OCI-M2 (cell line): ENCODE measurements around the gene IDI2.
"Not testable (repeated sequence)": the region's sequence is repeated elsewhere in the genome, so short reads cannot be mapped to it uniquely, and the experiment has no call there.

Experiments
- DNase-seq: peaks from one replicate; lab custom pipeline; 2025; ENCODE audit not compliant: unreplicated experiment; lab: John Stamatoyannopoulos, UW

Gene IDI2

DNA sequence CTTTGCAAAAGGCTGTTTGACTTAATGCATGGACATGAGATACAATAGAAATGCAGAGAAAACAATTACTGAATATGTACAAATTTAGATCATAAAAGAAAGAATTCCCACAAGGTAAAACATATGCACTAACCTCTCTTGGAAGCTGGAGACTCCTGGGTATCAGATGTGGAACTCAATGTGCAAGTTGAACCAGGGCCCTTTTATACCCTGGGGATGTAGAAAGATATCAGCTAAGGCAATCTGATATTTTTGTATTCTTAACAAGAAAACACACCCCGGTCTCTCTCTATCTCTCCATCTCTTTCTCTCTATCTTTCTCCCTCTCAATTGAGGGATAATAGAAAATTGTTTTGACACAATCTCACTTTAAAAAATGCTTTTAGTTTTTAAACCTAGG, at the start of gene IDI2:
IDI2 (minus strand) TSS at position 177 of the 400 bp plus-strand sequence. CDS start 1,136 bp downstream, outside the sequence.
- DNase-seq: no peak

GRCh38 chr10:1074748-1075308, 49.2 kb upstream of the IDI2 start:
- DNase-seq: no peak

- DNase-seq: no peak
These were observed 48.5 kb upstream of the IDI2 start for GRCh38 chr10:1074052-1074747.

DNA sequence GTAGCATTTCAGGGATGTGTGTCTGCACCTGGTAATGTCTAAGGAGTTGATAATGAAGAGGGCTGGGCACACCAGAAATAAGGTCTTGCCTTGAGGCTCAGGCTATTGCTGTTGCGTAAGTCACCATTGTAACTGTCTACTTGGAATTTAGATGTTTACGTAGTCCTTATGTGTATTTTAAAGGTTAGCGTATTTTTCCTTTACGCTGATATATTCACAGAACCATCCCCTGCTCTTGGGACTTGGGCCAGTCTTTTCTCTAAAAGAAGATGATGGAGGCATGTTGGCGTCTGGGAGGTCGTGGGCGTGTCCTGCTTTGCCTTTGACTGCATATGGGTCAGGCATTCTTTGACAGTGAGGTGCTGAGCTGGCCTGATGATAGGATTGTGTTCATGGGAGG, 45.3 kb upstream of the IDI2 start:
- DNase-seq: no peak

- no peak for DNase-seq
These were observed 43.0 kb upstream of the IDI2 start for GRCh38 chr10:1068380-1069361.

DNA sequence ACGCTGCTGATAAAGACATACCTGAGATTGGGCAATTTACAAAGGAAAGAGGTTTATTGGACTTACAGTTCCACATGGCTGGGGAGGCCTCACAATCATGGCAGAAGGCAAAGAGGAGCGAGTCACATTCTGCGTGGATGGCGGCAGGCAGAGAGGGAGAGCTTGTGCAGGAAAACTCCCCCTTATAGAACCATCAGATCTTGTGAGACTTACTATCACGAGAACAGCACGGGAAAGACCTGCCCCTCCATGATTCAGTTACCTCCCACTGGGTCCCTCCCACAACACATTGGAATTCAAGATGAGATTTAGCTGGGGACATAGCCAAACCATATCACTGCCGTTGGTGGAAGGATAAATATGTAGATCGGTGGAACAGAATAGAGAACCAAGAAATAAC, 41.1 kb upstream of the IDI2 start:
- DNase-seq: not testable (repeated sequence)

DNA sequence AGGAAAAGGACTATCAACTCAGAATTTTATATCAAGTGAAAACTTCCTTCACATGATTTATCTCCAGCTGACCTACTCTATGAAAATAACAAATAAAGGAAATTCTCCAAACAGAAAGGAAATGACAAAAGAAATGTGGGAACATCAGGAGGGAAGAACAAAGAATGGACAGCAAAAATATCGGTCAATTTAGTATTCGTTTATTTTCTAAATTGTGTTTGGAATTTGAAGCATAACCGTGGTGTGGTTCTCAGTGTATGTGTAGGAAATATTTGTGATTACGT, 39.2 kb upstream of the IDI2 start:
- DNase-seq: no peak

- no peak for DNase-seq
These were observed 37.7 kb upstream of the IDI2 start for GRCh38 chr10:1063232-1063865.

DNA sequence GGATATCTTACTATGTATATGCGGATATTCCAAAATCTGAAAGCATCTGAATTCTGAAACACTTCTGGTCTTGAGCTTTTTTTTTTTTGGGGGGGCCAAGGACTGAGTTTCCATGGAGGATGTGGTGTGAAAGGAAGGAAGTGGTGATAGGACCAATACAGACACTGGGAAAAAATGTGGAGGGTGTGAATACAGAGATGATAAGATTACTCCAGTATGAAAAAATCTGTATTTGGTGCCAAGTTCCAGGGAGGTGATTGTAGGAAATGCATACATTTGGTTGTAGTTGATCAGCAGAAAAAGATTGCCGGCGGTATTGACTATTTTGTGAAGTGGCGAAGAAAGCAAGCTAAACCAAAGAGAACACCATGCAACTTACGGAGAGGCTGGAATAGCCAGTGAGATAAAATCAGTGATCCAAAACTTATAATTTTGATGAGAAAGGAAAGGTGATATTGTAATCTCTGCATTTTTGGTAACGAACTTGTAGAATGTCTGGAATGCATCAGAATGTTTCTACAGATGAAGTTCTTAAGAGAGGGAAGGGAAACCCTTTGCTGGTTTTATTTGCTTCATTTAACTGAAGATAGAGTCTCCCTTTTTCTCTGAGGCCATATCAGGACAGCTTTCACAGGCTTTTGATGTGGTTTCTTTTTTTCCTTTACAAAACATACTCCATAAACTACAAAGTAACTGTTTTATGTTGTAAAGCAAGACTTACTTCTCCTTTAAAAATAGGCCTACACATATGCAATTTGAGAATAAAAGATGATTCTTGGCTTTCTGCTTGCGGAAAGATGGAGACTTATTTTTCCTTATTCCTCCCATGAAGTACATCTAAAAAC, 36.5 kb upstream of the IDI2 start:
- DNase-seq: no peak

- DNase-seq: no peak
These were observed 34.2 kb upstream of the IDI2 start for GRCh38 chr10:1059902-1060301.

DNA sequence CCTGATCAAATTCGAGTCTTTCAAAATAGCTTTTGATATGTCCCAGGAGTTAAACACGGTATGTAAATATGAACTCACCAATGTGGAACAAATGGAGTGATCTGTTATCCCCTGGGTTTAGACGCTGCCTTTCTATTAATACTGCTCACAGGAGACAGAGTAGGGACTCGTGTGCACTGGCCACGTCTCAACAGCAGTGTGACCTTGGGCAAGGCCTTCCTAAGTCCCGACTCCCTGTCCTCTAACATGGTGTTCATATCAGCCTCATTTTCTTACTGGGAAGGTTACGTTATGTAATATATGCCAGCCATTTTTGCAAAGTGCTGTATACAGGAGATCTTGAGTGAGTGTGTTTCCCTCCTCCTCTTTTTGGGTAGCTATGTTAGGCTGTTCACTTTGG, 32.4 kb upstream of the IDI2 start:
- DNase-seq: no peak

DNA sequence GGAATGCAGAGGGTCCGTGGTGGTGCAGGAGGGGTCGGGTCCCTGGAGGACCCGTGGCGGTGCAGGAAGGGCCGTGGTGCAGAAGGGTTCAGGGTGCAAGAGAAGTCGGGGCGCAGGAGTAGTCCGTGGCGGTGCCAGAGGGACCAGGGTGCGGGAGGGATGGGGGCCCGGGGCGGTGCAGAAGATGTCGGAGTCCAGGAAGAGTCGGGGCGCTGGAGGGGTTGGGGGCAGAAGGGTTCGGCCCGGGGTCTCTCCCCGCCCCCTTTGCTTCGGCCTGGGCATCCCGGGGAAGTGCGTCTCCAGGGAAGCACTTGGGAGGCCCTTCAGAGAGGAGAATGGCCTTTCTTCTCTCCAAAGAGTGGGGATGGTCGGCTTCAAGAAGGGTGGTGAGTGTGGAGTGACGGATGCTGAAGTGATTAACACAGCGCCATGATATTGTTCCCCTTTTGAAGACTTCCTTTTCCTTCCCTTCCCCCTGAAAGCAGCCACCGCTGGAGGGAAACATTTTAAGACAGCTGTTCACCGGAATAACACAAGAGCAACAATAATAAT, 31.5 kb upstream of the IDI2 start:
- no peak for DNase-seq

DNA sequence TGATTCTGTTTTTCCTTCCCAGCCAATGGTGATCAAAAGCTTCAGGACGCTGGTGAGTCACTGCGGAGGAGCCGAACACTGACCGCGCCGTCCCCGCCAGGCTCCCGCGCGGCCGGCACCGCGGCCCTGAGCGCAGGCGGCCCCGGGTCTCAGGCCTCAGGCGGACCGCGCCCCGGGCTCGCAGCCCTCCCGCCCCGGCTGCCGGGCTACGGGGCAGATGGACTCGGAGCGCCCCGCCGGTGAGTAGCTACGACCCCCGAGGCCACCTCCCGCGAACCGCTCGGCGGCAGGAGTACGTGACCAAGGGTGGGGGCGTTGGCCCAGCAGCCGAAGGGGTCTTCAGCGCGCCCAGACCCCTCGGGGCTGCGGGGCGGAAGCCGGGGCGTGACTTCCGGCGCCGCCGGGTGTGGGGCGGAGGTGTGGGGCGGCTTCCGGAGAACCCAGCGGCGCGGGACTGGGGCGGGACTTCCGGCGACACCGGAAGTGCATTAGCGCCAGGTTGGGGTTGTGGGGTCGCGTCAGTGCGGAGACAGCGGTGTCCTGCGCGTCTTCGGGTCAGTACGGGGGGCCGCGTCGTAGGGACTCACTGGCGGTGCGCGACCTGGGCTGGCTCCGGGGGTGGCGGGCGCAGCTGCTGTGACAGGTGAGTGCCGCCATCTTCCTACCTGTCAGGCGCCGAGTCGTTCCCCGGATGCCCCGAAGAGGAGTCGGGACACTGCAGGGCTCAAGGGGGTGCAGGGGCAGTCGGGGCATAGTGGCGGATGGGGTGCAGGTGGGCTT, 30.9 kb upstream of the IDI2 start, which contains the start of gene WDR37:
WDR37 (plus strand) TSS at position 60 of the 780 bp plus-strand sequence. CDS start 15,771 bp downstream, outside the sequence.
- DNase-seq: peak; percentile 5

DNA sequence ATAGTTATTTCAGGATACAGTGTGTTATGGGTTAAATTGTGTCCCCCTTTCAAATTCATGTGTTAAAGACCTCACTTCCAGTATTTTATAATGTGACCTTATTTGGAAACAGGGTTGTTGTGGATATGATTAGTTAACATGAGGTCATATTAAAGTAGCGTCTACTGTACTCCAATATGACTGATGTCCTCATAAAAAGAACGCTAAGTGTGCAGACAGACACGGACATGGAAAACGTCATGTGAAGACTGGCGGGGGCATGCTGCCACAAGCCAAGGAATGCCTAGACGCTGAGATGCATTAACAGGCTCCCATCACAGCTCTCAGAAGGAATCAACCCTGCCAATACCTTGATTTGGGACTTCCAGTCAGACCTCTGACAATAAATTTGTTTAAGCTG, 29.0 kb upstream of the IDI2 start:
- no peak for DNase-seq

DNA sequence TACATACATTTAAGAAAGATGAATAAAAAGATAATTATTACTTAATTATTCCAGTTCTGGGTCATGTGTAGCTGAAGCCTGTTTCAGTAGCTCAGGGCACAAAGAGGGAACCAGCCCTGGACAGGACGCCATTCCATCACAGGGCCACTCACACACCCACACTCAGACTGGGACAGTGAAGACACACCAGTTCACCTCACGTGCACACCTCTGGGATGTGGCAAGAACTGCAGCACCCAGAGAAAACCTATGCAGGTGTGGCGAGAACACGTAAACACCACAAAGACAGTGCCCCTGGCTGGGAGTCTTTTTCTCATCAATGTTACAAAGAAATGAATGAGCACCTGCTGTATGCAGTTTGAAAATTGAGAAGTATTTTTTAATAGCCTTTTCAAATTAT, 24.9 kb upstream of the IDI2 start:
- DNase-seq: no peak

DNA sequence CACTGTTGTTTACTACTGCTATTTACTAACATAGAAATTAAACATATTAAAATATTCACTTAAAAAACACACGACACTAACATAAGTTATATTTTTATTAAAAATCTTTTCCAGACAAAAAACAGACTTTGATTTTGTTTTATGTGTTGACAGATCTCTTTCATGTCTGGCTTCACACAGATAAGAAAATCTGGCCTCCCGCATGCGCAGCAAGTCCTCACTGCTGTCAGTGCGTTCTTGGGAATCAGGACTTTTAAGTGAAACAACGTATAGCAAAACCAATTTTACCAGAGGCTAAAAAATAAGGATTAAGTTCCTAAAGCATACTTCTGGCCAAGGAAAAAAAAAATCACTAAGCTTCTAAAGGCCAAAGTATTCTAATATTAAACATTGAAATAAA, 24.5 kb upstream of the IDI2 start:
- DNase-seq: no peak

DNA sequence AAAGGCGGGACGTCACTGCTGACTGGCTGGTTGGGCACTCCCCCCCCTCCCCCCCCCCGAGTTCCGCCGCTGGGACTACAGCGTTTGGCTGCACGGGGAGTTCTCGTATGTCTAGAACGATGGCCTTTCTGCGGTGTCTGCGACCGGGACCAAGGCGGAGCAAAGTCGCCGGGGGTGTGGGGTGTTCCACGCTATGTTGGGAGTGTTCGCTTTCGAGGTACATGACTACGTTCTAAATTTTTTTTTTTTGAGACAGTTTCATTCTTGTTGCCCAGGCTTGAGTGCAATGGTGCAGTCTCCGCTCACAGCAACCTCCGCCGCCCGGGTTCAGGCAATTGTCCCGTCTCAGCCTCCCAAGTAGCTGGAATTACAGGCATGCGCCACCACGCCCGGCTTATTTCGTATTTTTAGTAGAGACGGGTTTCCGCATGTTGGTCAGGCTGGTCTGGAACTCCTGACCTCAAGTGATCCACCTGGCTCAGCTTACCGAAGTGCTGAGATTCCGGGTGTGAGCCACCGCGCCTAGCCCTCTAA, 23.8 kb upstream of the IDI2 start:
- no peak for DNase-seq

GRCh38 chr10:1048732-1049424, 23.2 kb upstream of the IDI2 start, which contains the start of gene IDI1:
IDI1 (minus strand) TSS chr10:1049119; CDS start chr10:1049003, 116 bp downstream.
- DNase-seq: peak; percentile 86

DNA sequence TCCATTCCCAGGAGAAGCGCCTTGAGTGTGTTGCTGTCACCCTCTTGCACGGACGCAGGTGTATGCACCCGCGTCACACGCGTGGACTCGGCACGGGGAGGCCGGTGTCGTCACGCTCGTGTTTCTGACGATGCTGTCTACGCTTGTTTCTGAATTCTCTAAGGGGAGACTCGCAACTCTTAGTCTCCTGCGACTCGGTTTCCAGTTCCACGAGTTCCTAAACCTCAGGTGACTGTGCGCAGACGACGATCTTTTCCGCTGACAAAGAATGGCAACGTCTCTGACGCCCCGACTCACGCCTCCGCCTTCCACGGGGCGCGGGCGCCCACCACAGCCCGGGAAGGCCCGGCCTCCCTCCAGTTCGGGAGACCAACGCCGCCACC, 22.7 kb upstream of the IDI2 start:
- DNase-seq: no peak
